HepG2 (cell line): ENCODE results near the gene TMEM222. TPM values are rescaled to one million over a fixed set of nuclear protein-coding genes. Genes with fewer than 3 reads are reported as not detected.

Experiments
- ATAC-seq: fragments of 200-7000 bp; cut with Tn5 transposase; 3 replicates; pipeline ENCODE4 v1.9.1; 2020; ENCODE audit warnings: mild to moderate bottlenecking, moderate library complexity
- BruUV-seq: library from RNA; stranded (reverse); fragments of 400-500 nt; replicated peaks from 2 replicates; lab custom pipeline; 2021; lab: Mats Ljungman, UMichigan
- CTCF ChIA-PET: fragments of 300-600 bp; formaldehyde crosslinking; extraction: SDS; loops from one replicate; lab custom pipeline; 2021; ENCODE audit warnings: low total read pairs, inconsistent platforms, low intra/inter-chr PET ratio; lab: Yijun Ruan, JAX
- POLR2A ChIA-PET: fragments of 350-600 bp; sonication (Branson Sonifier 250); formaldehyde crosslinking; loops from one replicate; lab custom pipeline; 2020; ENCODE audit warnings: antibody characterized with exemption, inconsistent platforms; lab: Yijun Ruan, JAX
- DNase-seq: peaks from one replicate; pipeline ENCODE4 v3.0.0-alpha.2; 2015; ENCODE audit warnings: low spot score
- FAIRE-seq: peaks from 3 replicates; lab custom pipeline; 2011; peaks lifted over from hg19 to GRCh38; lab: Jason Lieb, UNC
- H2AFZ ChIP-seq: one replicate; pipeline ENCODE4 v1.6.1; 2011; ENCODE audit warnings: low read length, inconsistent platforms
- H3K27ac ChIP-seq: fragments of 300-600 bp; 3 replicates; pipeline ENCODE4 v1.8.0; 2011; ENCODE audit warnings: mixed run types, mild to moderate bottlenecking, mixed read lengths, low read length, inconsistent platforms; ENCODE audit not compliant: insufficient read depth; ENCODE audit errors: extremely low read length
- H3K27me3 ChIP-seq, 2 experiments: fragments of 200-600 bp in 1 of 2; 2 replicates in 1 of 2; 3 replicates in 1 of 2; pipeline versions ENCODE4 v1.6.0 to v1.8.0; 2011; ENCODE audit warnings: low read length in 2 of 2, mild to moderate bottlenecking in 2 of 2, moderate library complexity in 2 of 2, inconsistent platforms in 1 of 2; ENCODE audit not compliant: insufficient read depth in 2 of 2, control insufficient read depth in 1 of 2
- H3K36me3 ChIP-seq, 2 experiments: fragments of 200-600 bp in 1 of 2; replicated peaks in 1 of 2; 2 replicates in 1 of 2; 3 replicates in 1 of 2; pipeline versions ENCODE4 v1.5.1 to v1.8.0; 2011; ENCODE audit warnings: low read length in 2 of 2, inconsistent platforms in 1 of 2; ENCODE audit not compliant: insufficient read depth in 2 of 2, control insufficient read depth in 1 of 2
- H3K4me1 ChIP-seq: 2 replicates; pipeline ENCODE4 v1.5.1; 2012; ENCODE audit warnings: low read length, inconsistent platforms; ENCODE audit not compliant: insufficient read depth
- H3K4me2 ChIP-seq: 2 replicates; pipeline ENCODE4 v1.6.0; 2011; ENCODE audit warnings: low read depth, low read length, inconsistent platforms
- H3K4me3 ChIP-seq, 3 experiments: fragments of 200-600 bp in 1 of 3; sonication (generic), shearing (Covaris generic) in 1 of 3; replicated peaks in 1 of 3; 2 replicates each; pipeline ENCODE4 v1.5.1; 2011 to 2016; ENCODE audit warnings: low read length in 3 of 3, inconsistent platforms in 2 of 3, low read depth in 2 of 3, mild to moderate bottlenecking in 2 of 3, control low read depth in 1 of 3, mixed read lengths in 1 of 3; ENCODE audit not compliant: insufficient read depth in 1 of 3
- H3K79me2 ChIP-seq: one replicate; pipeline ENCODE4 v1.6.1; 2011; ENCODE audit warnings: low read length, inconsistent platforms; ENCODE audit not compliant: insufficient read depth
- H3K9ac ChIP-seq: 2 replicates; pipeline ENCODE4 v1.6.0; 2011; ENCODE audit warnings: mild to moderate bottlenecking, low read depth, low read length, inconsistent platforms; ENCODE audit not compliant: insufficient read depth
- H3K9me3 ChIP-seq: 2 replicates; pipeline ENCODE4 v1.5.1; 2012; ENCODE audit warnings: mild to moderate bottlenecking, low read length
- H4K20me1 ChIP-seq: 2 replicates; pipeline ENCODE4 v1.6.0; 2011; ENCODE audit warnings: inconsistent platforms, mild to moderate bottlenecking, low read length, moderate library complexity; ENCODE audit not compliant: insufficient read depth
- CHCHD3 ChIP-seq: sonication (generic); formaldehyde crosslinking; IDR thresholded peaks from 2 replicates; pipeline ENCODE4 v1.8.0; 2022; ENCODE audit warnings: mild to moderate bottlenecking, missing genetic modification reagents, moderate library complexity
- DR1 ChIP-seq: sonication (generic); formaldehyde crosslinking; IDR thresholded peaks from 2 replicates; pipeline ENCODE4 v1.8.0; 2021; ENCODE audit warnings: mild to moderate bottlenecking, missing genetic modification reagents, inconsistent platforms
- FOXA1 ChIP-seq, 2 experiments: fragments of 450-650 bp in 1 of 2; sonication (generic) in 1 of 2; formaldehyde crosslinking in 1 of 2; IDR thresholded peaks; 2 replicates each; pipeline versions ENCODE4 v1.4.0 to v1.6.1; 2016 to 2020; ENCODE audit warnings: missing genetic modification reagents in 1 of 2
- FOXC1 ChIP-seq: sonication (generic); formaldehyde crosslinking; IDR thresholded peaks from 2 replicates; pipeline ENCODE4 v1.8.0; 2022; ENCODE audit warnings: mild to moderate bottlenecking, missing genetic modification reagents, borderline replicate concordance
- HDAC1 ChIP-seq: sonication (generic); formaldehyde crosslinking; IDR thresholded peaks from 2 replicates; pipeline ENCODE4 v1.5.1; 2020; ENCODE audit warnings: mild to moderate bottlenecking, missing genetic modification reagents
- HOXA9 ChIP-seq: sonication (generic); formaldehyde crosslinking; IDR thresholded peaks from 2 replicates; pipeline ENCODE4 v1.8.1; 2022; ENCODE audit warnings: missing genetic modification reagents, mild to moderate bottlenecking, moderate library complexity, borderline replicate concordance
- IRX3 ChIP-seq: sonication (generic); formaldehyde crosslinking; IDR thresholded peaks from 2 replicates; pipeline ENCODE4 v1.8.1; 2023; ENCODE audit warnings: mild to moderate bottlenecking, low read depth, missing genetic modification reagents, borderline replicate concordance
- JUN ChIP-seq: sonication (generic); formaldehyde crosslinking; IDR thresholded peaks from 2 replicates; pipeline ENCODE4 v1.4.0; 2020; ENCODE audit warnings: mild to moderate bottlenecking, missing genetic modification reagents
- KLF16 ChIP-seq, 2 experiments: sonication (generic) in 1 of 2; formaldehyde crosslinking in 1 of 2; IDR thresholded peaks; 2 replicates each; pipeline versions ENCODE4 v1.6.1 to v1.8.0; 2016 to 2023; ENCODE audit warnings: missing genetic modification reagents in 2 of 2, missing compliant biosample characterization in 1 of 2
- MAX ChIP-seq: IDR thresholded peaks from 2 replicates; pipeline ENCODE4 v1.6.1; 2012; ENCODE audit warnings: inconsistent platforms
- PHF8 ChIP-seq: sonication (generic); formaldehyde crosslinking; IDR thresholded peaks from 2 replicates; pipeline ENCODE4 v1.5.0; 2020; ENCODE audit warnings: missing genetic modification reagents
- SALL2 ChIP-seq: sonication (generic); formaldehyde crosslinking; IDR thresholded peaks from 2 replicates; pipeline ENCODE4 v1.8.1; 2023; ENCODE audit warnings: mild to moderate bottlenecking, missing genetic modification reagents, inconsistent platforms
- SETDB1 ChIP-seq: sonication (generic); formaldehyde crosslinking; IDR thresholded peaks from 2 replicates; pipeline ENCODE4 v1.5.1; 2020; ENCODE audit warnings: missing genetic modification reagents, mild to moderate bottlenecking, borderline replicate concordance
- SSRP1 ChIP-seq: IDR thresholded peaks from 2 replicates; pipeline ENCODE4 v1.6.1; 2016; ENCODE audit warnings: control low read depth
- TBX3 ChIP-seq: fragments of 450-650 bp; IDR thresholded peaks from 2 replicates; pipeline ENCODE4 v1.6.1; 2017; ENCODE audit warnings: antibody characterized with exemption, mild to moderate bottlenecking, inconsistent platforms, borderline replicate concordance
- ZFX ChIP-seq: sonication (generic); formaldehyde crosslinking; IDR thresholded peaks from 2 replicates; pipeline ENCODE4 v1.4.0; 2020; ENCODE audit warnings: mild to moderate bottlenecking, low read depth, missing genetic modification reagents, moderate library complexity
- ZNF180 ChIP-seq: sonication (generic); formaldehyde crosslinking; IDR thresholded peaks from 2 replicates; pipeline ENCODE4 v1.4.0; 2020; ENCODE audit warnings: low read depth, missing genetic modification reagents, borderline replicate concordance
- ZNF30 ChIP-seq: sonication (generic); formaldehyde crosslinking; IDR thresholded peaks from 2 replicates; pipeline ENCODE4 v1.5.0; 2020; ENCODE audit warnings: mild to moderate bottlenecking, missing genetic modification reagents
- ZNF343 ChIP-seq: sonication (generic); formaldehyde crosslinking; IDR thresholded peaks from 2 replicates; pipeline ENCODE4 v1.4.0; 2020; ENCODE audit warnings: mild to moderate bottlenecking, missing genetic modification reagents
- ZNF354B ChIP-seq: sonication (generic); formaldehyde crosslinking; IDR thresholded peaks from 2 replicates; pipeline ENCODE4 v1.8.0; 2022; ENCODE audit warnings: mild to moderate bottlenecking, missing genetic modification reagents
- ZNF510 ChIP-seq: sonication (generic); formaldehyde crosslinking; IDR thresholded peaks from 2 replicates; pipeline ENCODE4 v1.4.0; 2020; ENCODE audit warnings: low read depth, mild to moderate bottlenecking, missing genetic modification reagents
- ZNF616 ChIP-seq: sonication (generic); formaldehyde crosslinking; IDR thresholded peaks from 2 replicates; pipeline ENCODE4 v1.5.0; 2020; ENCODE audit warnings: low read depth, mild to moderate bottlenecking, missing genetic modification reagents
- ZNF749 ChIP-seq: sonication (generic); formaldehyde crosslinking; IDR thresholded peaks from 2 replicates; pipeline ENCODE4 v1.8.0; 2022; ENCODE audit warnings: mild to moderate bottlenecking, missing genetic modification reagents, moderate library complexity, borderline replicate concordance
- ZNF761 ChIP-seq: sonication (generic); formaldehyde crosslinking; conservative IDR thresholded peaks from 2 replicates; pipeline ENCODE4 v1.4.0; 2020; ENCODE audit warnings: mild to moderate bottlenecking, missing genetic modification reagents
- ZSCAN9 ChIP-seq: IDR thresholded peaks from 2 replicates; pipeline ENCODE4 v1.6.1; 2016; ENCODE audit warnings: borderline replicate concordance
- WGBS: methylation state at CpG from one replicate; pipeline ENCODE4 v1.1.6; 2017; ENCODE audit warnings: low lambda C conversion rate; 5-methylcytosine and 5-hydroxymethylcytosine counted together
- in situ Hi-C: cut with HindIII; loops from 2 replicates; pipeline ENCODE4 v1.10.0; 2017; ENCODE audit warnings: low pct_unique_long_range_greater_than_20kb; ENCODE audit not compliant: extremely low pct_ligation_motif_present
- intact Hi-C: fragments of 100-400 bp; cut with micrococcal nuclease; formaldehyde crosslinking; loops from one replicate; pipeline ENCODE4 v1.10.0; 2022; ENCODE audit not compliant: unreplicated experiment
- polyA plus RNA-seq, 8 experiments: library from polyadenylated mRNA; depleted of rRNA in 3 of 8; stranded (reverse) in 7 of 8; unstranded in 1 of 8; fragments of >200 nt; fragmentation: Illumina TruSeq in 4 of 8; extraction: Trizol in 4 of 8; gene quantifications; 2 replicates each; pipeline versions ENCODE4 v1.2.1 to v1.2.3, GENCODE V29; 2011 to 2016; ENCODE audit warnings: low read depth in 4 of 8, missing spikeins in 1 of 8, mixed read lengths in 1 of 8; ENCODE audit not compliant: insufficient read depth in 1 of 8
- total RNA-seq, 5 experiments: library from RNA; depleted of rRNA; stranded (reverse); fragments of >200 nt; fragmentation: Illumina TruSeq; extraction: Trizol; gene quantifications; 2 replicates each; pipeline ENCODE4 v1.2.3, GENCODE V29; 2016; ENCODE audit warnings: low read depth in 1 of 5

TMEM222 gene
- total and polyA plus RNA-seq, 2 of the 13 experiments (the other 11 are each of a cell fraction or from before 2014, with no cell fraction given): 22.7 to 29.6 TPM

GRCh38 chr1:27341525-27342252, 19.7 kb downstream of the TMEM222 start, which contains the start of gene SYTL1 (continued):
- TF ChIP-seq MAX: peak; percentile 63; the same call in 1 of the 2 replicates
- 0 out of 2 replicates have a peak, but pooled peaks have one; percentile 31 for TF ChIP-seq TBX3
- no peak for TF ChIP-seq SETDB1
- 0 out of 4 replicates have a peak, but pooled peaks of 1 of the 2 experiments have one; percentile 35 for TF ChIP-seq KLF16 (CRISPR knock-in tag; IDR thresholded peaks at IDR 0.05)

DNA sequence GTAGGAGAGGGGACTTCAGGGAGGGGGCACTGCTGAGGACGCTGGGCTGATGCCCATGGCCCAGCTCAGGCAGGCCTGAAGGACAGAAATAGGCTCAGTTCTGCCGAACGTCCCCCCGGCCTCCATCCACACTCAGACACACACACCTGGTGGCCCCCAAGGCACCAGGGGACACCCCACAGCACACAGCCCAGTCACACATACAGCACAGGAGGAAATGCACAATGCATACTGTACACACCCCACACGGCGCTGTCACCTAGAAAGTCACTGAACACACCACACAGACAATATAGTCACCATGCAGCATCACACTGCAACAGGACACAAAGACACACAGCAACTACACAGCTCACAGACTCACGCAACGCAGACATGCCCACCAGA, 20.4 kb downstream of the TMEM222 start:
- ATAC-seq: peak; percentile 52
- Histone ChIP-seq H3K27me3 (no peaks in the 10 kb centered on the region; a peak in 1 of 5 replicates), H3K4me1 (peaks cover 20% of the 10 kb centered on the region), H3K79me2 (no peaks in the 10 kb centered on the region), H3K4me3 (peak overlapping the region; percentile 65 to 84 (median 79)), H3K36me3 (no peaks in the 10 kb centered on the region), H3K27ac (peak overlapping the region; percentile 54), H2AFZ (no peak overlapping the region), H4K20me1 (no peaks in the 10 kb centered on the region), H3K9me3 (no peaks in the 10 kb centered on the region), H3K9ac (peak overlapping the region; percentile 72), H3K4me2 (peak overlapping the region; percentile 99)
- intact Hi-C loops: no loop called here
- no peak for DNase-seq
- in situ Hi-C loops: no loop called here
- BruUV-seq: TSS peak; percentile 95
- ChIA-PET CTCF (no interaction called here), POLR2A (interaction anchor here (1.5 to 3.2 kb wide), 5 partner anchors 10 to 23 kb away, joined by 3 to 36 read pairs (median 12); partner anchors contain the start of gene MAP3K6)
- no peak for FAIRE-seq
- WGBS: 0% methylated on average over 3 of the region's 8 CpGs
- TF ChIP-seq IRX3 (CRISPR knock-in tag): no peak
- TF ChIP-seq PHF8 (CRISPR knock-in tag): no peak
- 0 out of 2 replicates have a peak, but pooled peaks have one; percentile 7 for TF ChIP-seq CHCHD3 (CRISPR knock-in tag)
- 0 out of 2 replicates have a peak, but pooled peaks have one; percentile 6 for TF ChIP-seq JUN
- TF ChIP-seq ZNF616 (CRISPR knock-in tag): no peak
- TF ChIP-seq FOXA1 (IDR thresholded peaks at IDR 0.05): no peak
- TF ChIP-seq FOXA1 (CRISPR knock-in tag; IDR thresholded peaks at IDR 0.05): 0 out of 2 replicates have a peak, but pooled peaks have one; percentile 5
- 0 out of 2 replicates have a peak, but pooled peaks have one; percentile 71 for TF ChIP-seq SSRP1
- no peak for TF ChIP-seq ZNF180 (CRISPR knock-in tag)
- no peak for TF ChIP-seq ZSCAN9 (CRISPR knock-in tag)
- peak; percentile 22; the same call in 1 of the 2 replicates for TF ChIP-seq FOXC1 (CRISPR knock-in tag)
- TF ChIP-seq ZNF510 (CRISPR knock-in tag): peak; percentile 32; the same call in 1 of the 2 replicates
- no peak for TF ChIP-seq HDAC1
- TF ChIP-seq ZNF749 (CRISPR knock-in tag): no peak
- TF ChIP-seq DR1: no peak
- TF ChIP-seq HOXA9 (CRISPR knock-in tag): no peak
- TF ChIP-seq ZFX: peak; percentile 11; the same call in 1 of the 2 replicates
- 0 out of 2 replicates have a peak, but pooled peaks have one; percentile 19 for TF ChIP-seq ZNF343 (CRISPR knock-in tag)
- TF ChIP-seq ZNF354B (CRISPR knock-in tag): no peak
- TF ChIP-seq ZNF30: no peak
- 0 out of 2 replicates have a peak, but pooled peaks have one; percentile 18 for TF ChIP-seq ZNF761 (CRISPR knock-in tag)
- TF ChIP-seq SALL2 (CRISPR knock-in tag): 0 out of 2 replicates have a peak, but pooled peaks have one; percentile 7
